Stimulated activated naive CD4-positive, alpha-beta T cell (primary cell): ENCODE measurements around the gene GRIN2A.

Experiments used
- DNase-seq, 6 experiments: peaks; one replicate each; lab custom pipeline; 2025; lab: John Stamatoyannopoulos, UW

The GRIN2A gene

DNA sequence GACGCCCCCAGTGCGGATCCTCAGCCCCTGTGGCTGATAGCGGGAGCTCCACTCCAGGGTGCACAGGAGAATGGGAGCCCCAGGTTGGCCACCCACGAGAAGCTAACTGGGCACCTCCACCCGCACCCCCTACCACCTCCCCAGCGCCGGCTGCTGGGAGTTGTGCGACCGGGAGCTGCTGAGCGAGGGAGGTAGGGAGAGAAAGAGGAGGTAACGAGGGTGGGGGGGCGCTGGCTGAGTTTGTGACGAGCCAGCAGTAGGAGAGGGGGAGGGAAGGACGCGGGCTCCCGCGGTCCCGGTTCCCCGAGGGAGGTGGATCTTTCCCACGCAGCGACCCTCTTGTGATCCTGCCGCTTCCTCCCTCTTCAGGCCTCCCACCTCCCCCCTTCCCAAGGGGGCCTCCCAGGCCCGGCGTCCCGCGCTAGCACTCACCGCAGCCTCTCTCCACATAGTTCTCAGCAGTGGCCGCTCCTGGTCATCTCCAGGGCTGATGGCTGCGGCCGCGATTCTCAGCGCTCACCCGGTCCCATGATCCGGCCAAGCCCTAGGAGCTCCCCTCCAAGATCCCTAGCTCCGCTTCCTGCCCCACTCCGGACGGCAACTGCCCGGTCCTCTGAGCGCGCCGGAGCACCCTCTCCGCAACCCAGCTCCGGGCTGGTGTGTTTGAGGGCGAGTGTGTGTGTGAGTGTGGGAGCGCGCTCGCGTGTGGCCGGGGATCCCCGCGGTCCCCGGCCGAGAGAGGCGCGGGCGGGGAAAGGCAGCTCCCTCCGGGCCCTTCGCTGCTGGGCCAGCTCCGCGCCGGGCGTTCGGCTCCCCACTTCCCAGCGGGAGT lies at the start of gene GRIN2A:
Gene GRIN2A (minus strand): TSS at position 207 of the 832 bp plus-strand sequence. CDS start 2,017 bp downstream, outside the sequence.
- no peak for DNase-seq

DNA sequence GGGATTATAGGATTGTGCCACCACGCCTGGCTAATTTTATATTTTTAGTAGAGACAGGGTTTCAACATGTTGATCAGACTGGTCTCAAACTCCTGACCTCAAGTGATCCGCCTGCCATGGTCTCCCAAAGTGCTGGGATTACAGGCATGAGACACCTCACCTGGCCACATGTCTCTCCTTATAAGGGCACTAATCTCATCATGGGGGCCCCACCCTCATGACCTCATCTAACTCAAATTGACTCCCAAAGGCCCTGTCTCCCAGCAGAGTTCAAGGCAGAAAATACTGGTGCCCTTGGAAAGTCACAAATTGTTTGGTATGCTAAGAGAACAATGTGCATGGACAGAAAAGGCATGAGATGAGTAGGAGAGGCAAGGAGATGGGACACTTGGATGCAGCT lies 49.3 kb upstream of the GRIN2A start:
- DNase-seq = no peak

DNA sequence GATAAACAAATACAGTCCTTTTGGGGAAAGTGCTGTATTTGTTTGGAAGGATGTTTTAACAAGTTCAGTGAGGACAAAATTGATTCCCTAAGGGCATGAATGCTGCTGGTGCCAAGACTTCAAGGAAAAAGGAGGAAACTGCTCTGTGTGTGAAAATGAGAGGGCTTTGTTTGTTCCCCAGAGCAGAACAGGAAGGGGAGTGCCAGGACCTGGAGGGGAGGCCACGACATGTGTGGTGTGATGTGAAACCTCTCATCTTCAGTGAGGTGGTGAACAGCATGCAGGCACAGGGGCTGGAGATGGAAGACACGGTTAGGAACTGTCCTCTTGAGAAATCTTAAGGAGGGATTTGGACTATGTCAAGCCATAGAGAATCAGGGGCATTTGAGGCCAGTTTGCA lies 46.6 kb upstream of the GRIN2A start:
- no peak for DNase-seq

DNA sequence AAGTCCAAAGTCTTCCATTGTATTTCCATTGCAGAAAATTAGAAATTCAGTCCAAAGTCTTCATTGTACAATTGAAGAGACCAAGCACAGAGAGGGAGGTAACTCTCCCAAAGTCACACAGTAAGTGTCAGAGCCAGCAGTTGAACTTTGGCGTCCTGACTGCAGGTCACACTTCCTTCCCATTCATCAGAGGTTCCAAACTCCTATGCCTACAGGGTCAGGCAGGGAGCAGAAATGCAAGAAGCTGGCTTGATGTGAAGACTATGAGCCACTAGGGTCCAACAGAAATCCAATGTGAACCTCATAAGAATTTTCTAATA lies 44.7 kb upstream of the GRIN2A start:
- DNase-seq = no peak

DNA sequence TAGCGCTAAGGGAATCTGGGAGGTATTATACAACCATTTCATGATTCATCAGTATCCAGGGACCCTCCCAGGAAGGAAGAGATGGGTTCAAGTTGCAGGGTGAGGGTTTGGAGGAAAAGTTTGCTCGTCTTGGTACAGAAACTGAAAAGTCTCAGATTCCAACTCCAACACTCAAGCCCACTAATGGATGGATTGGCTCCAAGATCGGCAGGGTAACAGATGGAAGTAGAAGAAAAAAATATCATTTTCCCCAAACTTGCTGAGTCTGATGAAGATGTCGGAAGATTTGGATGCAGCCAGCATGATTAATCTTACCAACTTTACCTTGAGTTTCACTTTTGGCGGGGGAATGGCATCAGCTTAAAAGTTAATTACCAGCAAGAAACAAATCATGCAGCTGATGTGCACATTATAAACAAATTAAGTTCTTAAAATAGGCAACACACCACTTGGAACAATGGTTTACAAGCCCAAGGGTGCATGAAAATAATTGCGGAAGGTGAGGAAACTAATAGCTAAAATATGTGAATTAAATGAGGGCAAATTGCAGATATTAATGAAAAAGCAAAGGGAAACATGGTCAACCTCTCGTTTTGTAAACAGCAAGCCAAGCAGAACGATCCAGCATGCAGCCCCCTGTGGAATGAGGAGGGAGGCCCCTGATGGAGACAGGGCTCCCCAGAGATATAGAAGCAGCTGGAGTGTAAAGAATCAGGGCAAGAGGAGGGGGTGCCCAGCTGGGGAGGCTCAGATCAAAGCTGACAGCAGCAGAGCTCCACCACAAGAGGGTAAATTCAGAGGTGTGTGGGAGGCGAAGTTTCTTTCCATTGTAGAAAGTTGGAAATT lies 44.1 kb upstream of the GRIN2A start:
- DNase-seq = no peak

DNA sequence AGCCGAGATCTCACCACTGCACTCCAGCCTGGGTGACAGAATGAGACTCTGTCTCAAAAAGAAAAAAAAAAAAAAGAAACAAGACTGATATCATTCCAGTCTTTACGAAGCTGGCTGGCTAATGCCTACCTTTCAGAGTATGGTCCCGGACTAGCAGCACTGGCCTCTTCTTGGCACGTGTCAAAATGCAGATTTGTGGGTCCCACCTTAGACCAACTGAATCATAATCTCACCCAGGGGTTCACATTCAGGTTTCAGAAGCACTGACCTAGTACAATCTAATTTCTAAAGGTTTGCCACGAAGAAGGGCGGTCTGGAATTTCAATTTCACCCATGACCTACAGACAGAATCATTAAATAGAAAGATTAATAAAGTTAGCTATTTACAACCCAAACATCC lies 43.4 kb upstream of the GRIN2A start:
- DNase-seq = no peak

DNA sequence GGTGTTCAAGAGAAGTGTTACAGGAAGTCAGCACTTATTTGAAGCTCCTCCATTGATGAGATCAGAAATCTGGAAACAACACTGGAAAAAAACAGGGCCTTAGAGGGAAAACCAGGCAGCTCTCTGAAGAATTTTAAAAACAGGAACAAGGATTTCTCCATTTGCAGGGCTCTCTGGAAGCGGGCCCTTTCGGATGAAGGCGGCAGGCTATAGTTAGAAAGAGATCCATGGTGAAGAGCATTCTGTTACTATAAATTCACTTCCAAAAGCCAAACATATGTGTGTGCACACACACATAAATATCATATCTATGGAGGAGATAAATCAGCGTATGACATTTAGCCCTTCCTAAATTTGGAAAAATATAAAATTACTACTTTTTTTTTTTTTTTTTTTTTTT lies 42.6 kb upstream of the GRIN2A start:
- no peak for DNase-seq

DNA sequence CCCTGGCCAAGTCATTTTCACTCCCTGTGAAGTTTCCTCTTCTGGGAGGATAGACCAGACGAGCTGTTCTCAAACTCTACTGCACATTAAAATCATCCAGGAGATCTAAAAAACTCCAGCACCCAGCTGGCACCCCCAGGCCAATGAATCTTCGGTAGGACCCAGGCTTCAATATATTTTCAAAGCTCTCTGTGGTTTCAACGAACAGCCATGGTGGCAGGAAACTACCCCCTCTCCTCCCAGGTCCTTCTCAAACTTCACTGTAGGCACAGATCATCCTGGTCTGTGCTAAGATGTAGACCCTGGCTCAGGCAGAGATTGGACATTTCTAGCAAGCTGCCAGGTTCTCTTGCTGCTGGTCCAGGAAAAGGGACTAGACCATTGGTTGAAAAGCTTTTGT lies 38.7 kb upstream of the GRIN2A start:
- no peak for DNase-seq

DNA sequence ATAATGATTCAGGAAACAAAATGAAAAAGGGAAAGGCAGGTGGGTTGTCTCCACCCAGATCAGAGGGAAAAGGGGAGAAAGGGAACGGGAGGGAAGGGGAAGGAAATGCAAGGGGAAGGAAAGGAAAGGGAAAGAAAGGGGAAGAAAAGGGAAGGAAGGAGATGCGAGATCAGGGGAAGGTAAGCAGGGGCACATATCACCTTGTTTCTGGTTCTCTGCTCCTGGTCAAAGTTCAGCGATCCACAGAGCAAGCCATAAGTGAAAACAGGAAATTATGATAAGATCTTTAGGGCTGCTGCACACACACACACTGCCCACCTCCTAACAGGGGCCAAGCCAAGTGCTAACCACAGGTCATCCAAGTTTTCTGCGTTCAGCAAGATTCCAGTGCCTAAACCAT lies 37.5 kb upstream of the GRIN2A start:
- no peak for DNase-seq

DNA sequence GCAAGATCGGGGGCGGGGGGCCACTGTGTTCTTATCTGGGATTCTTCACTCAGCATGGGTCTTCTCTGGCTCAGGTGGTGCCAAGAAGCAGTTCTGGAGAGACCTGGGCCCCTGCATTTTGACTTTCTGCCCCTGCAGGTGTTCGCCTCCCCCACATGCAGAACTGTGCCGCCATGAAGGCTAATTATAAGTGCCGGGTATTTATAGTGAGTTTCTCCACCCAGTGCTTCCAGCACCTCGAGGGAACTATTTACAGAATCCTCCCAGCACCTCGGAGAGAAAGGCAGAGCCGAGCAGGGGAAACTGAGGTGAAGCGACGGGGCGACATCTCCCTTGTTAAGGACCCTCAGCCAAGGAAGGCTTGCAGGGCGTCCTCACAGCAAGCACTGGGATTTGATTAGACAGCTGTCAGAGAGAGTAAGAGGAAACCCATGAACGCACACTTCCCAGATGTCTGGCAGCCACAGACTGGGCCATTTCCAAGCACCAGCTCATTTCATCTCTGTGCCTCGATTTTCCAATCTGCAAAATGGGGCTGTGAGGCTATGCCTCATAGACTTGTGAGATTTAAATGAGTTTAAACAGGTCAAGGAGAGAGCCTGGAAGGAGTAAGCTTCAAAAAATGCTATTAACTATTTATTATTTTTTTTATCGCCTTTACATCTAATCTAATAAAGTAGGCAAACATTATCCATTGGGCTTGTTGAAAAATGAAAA lies 36.4 kb upstream of the GRIN2A start:
- no peak for DNase-seq

DNA sequence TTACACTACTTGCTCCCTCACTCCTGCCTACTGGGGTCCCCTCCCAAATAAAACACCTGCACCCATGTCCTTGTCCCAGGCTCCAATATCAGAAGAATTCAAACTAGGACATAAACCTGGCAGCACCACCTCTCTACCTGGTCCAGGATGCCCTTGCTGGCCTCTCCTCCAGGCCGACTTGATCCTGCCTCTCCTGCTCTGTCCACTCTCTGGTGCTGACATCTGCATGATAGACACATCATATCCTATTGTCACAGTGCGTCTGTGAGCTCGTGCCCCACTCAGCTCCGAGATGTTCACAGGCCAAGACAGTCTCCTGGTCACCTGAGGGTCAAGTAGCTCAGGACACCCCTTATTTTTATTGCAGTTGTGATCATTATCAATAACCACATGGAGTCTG lies 31.5 kb upstream of the GRIN2A start:
- no peak for DNase-seq

DNA sequence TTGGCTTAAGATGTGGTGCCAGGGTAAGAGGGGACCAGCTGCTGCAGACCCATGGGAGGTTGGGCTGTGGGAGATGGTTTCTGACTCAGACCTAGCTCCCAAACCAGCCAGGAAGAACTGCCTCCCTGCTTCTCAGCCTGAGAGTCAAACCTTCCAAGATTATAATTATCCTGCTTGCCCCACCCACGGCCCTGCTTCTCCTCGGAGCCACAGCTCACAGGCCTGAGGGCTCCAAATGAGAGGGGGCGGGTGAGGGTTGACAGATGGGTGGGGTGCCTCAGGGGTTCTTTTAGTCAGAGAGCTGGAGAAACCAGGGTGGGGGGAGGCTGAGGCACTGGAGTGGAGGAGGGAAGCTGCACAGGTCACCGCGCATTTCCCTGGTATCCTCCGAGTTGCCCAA lies 28.7 kb upstream of the GRIN2A start:
- no peak for DNase-seq

DNA sequence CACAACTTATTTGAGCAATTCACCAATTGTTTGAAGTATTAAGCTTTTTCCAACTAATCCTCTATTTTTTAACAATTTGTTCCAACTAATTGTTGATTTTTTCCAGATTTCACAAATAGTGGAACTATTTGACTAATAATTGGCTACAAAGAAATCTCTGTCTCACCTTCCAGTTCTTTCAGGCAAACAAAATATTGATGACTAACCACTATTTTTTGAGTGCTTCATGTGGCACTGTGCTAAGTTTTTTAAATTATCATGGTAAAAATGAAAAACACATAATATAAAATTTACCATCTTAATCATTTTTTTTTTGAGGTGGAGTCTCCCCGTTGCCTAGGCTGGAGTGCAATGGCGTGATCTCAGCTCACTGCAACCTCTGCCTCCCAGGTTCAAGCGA lies 24.6 kb upstream of the GRIN2A start:
- no peak for DNase-seq

DNA sequence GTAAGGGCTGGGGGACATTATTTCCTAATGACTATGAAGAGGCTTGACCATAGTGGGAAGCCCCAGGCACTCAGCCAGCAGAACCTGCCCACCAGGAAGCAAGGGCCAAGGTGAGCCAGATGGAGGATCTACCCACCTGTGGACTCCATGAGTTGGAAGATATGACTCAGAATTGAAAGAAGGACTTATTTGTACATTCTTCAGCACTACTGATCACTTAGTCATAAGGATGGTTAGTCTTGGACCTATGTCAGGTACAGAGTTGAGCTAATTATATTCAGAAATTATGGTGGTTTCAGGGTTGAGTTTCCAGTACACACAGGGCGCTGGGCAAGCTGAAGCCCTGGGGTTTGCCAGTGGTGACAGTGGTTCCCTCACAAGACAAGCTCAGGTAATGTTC lies 24.0 kb upstream of the GRIN2A start:
- DNase-seq = no peak

DNA sequence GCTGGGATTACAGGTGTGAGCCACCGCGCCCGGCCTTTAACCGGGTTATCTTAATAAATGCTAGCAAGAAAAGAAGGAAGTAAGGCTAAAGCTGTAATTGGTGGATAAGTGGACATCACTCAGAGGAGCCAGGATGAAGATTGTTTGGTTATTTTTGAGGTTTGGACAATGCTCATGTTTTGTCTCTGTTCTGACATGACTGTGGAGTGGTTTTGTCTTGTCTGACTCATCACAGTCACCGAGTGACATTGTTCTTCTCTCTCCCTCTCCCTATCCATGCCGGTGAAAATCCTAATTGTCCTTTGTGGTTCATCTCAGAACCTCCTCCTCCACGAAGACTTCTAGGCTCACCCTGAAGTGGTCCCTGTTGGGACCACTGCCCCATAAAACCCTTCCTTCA lies 23.5 kb upstream of the GRIN2A start:
- no peak for DNase-seq

DNA sequence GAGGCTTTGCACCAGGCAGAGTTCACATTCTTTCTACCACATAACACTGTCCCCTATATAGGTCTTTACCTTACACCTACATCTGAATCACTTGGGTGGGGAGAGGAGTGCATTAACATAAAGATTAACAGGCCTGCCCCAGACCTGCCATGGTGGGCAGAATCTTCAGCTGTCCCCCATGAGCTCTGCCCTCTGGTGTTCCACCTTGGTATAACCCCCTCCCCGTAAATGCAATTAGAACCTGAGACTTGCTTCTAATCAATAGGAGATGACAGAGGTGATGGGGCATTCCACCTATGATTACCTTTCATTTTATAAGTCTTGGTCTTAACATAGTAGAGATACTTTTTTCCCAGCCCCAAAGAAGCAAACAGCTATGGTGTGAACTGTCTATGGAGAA lies 20.4 kb upstream of the GRIN2A start:
- DNase-seq = no peak

DNA sequence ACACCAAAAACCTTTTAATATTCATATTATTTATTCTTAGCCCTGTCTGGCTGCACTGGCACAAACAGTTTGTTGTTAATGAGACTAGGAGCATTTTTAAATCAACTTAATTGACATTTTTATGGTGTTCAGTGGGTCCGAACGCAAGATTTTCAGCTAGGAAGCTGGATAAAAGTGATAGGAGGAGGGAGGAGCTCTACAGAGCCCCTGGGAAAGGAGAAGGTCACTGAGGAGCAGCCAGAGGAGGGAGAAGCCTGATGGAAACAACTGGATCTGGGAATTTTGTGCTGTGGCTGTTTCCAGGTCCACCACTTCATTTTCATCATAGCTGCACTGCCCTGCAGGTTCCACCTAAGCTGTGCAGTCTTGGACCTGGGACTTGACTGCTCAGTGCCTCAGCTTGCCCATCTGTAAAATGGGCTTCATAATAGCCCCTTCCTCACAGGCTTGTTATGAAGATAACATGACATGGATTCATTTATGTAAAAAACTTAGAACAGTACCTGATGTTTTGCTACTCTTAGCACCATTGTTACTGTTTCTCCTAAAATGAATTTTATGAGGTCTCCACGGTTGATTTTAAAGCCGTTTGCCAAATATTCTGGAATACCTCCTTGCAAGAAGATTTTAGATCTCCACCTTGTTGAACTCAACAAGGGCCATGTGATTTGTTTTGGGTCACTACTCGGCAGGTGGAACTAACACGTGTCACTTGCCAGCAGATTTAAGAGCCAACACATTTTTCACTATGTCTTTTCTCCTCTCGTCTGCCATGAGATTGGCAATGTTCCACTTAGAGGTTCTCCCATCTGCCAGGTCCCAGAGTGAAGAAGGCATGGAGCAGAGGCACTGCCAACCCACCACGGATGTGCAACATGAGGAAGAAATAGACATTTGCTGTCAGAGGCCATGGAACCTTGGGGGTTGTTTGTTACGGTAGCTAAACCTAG lies 18.7 kb upstream of the GRIN2A start:
- DNase-seq = no peak

DNA sequence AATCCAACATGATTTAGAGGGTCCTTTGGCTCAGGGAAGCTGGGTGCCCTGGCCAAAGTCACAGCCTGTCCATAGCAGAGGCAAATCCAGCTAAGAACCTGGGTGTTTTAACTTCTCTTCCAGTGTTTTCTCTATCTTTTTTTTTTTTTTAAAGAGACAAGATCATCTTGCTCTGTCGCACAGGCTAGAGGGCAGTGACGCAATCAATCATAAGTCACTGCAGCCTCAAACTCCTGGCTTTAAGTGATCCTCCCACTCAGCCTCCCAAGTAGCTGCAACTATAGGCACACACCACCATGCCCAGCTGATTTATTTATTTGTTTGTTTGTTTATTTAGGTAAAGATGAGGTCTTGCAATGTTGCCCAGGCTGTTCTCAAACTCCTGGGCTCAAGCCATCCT lies 14.8 kb upstream of the GRIN2A start:
- DNase-seq = no peak

DNA sequence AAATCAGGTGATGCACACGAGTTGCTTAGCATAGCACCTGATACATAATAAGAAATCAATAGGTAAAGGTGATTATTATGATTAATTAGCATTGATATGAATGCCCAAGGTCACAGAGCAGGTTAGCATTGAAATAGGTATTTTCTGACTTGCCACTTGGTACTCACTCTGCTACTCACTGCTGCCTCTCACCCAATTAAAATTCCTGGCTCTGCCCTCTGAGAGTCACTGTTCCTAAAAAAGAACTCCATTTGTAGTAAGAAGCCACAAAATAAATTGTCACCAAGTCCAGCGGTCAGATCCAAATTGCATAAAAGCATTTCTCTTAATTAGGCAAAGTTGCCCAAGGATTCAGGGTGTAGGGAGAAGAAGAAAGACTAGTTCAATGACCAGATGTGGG lies 8.9 kb upstream of the GRIN2A start:
- DNase-seq = no peak

DNA sequence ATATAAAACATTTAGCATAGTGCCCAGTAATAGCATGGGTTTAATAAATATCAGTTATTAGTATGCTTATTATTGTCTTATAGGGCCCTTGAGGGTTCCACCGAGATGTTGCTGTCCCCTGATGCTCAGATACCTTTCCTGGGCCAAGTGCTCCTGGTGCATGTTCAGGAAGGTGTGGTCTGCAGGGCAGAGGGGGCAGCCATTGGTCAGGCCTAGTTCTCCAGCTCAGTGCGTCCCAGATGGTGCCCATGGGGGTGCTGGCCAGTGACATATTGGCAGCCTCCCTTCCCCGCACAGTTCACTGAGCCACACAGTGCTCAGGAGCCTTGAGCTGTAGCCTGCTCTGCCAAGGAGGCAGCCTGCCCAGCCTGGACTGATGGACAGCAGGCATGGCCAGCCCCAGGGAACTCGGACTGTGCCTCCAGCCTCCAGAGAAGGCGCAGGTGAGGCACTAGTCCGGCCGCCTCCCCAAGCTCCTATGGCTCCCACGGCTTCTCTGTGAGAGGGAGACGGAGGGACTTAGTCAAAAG lies 7.7 kb upstream of the GRIN2A start:
- no peak for DNase-seq

DNA sequence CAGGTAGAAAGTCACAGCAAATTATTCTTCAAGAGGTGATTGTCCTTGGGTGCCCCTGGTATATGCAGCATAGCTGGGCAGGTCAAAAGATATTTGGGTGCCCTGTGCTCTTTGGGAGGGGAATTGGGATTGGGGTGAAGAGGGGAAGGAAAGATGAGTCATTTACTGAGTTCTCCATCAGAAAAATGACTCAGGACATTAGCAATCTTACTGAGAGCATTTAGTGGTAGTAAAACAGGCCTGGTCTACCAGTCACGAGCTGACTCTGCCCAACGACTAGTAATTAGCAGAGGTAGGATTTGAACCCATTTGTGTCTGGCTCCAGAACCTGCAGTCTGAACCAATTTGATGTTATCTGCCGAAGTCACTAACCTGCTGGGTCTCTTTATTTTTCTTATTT lies 6.0 kb upstream of the GRIN2A start:
- DNase-seq = no peak
